ENCODE results near the gene GUCY1B1. TPM values are rescaled to one million over a fixed set of nuclear protein-coding genes. Genes with fewer than 3 reads are reported as not detected.

GUCY1B1 gene
- total RNA-seq, 4 donors from 2014 or later: 4.3 to 8.1 (median 5.5) TPM

- H3K36me3 ChIP-seq: no peaks in the 10 kb centered on the region
- no peak overlapping the region for H3K4me3 ChIP-seq
- no peak overlapping the region for H3K27ac ChIP-seq
- H3K4me1 ChIP-seq: no peaks in the 10 kb centered on the region
- ATAC-seq: no peak
- no peak for DNase-seq
- TF ChIP-seq CTCF (IDR thresholded peaks at IDR 0.05 in 4 of 5, conservative IDR thresholded peaks at IDR 0.05 in 1 of 5): no peak
- no peak for TF ChIP-seq POLR2A (IDR thresholded peaks at IDR 0.05)
- intact Hi-C loops (cut with DNase I; ENCODE audit: low total_unique reads): no loop called here
- H3K9me3 ChIP-seq: no peaks in the 10 kb centered on the region
- in situ Hi-C loops (cut with MboI; ENCODE audit: low sequenced_read_pairs in 4 of 4): no loop called here
- no peaks in the 10 kb centered on the region for H3K27me3 ChIP-seq
These were observed 88.1 kb downstream of the GUCY1B1 start for GRCh38 chr4:155846929-155847328.

- no peak for ATAC-seq
- no peak for DNase-seq
- TF ChIP-seq POLR2A (IDR thresholded peaks at IDR 0.05): no peak
- no peaks in the 10 kb centered on the region for H3K36me3 ChIP-seq
- no peaks in the 10 kb centered on the region for H3K27me3 ChIP-seq
- in situ Hi-C loops (cut with MboI; ENCODE audit: low sequenced_read_pairs in 4 of 4): no loop called here
- no peaks in the 10 kb centered on the region for H3K4me1 ChIP-seq
- H3K9me3 ChIP-seq: no peaks in the 10 kb centered on the region
- intact Hi-C loops (cut with DNase I; ENCODE audit: low total_unique reads): no loop called here
- H3K4me3 ChIP-seq: no peak overlapping the region
- H3K27ac ChIP-seq: no peak overlapping the region
These were observed 90.2 kb downstream of the GUCY1B1 start for GRCh38 chr4:155849042-155849441.

- Histone ChIP-seq H3K36me3 (no peaks in the 10 kb centered on the region), H3K27ac (no peak overlapping the region), H3K4me3 (no peak overlapping the region), H3K4me1 (no peaks in the 10 kb centered on the region), H3K9me3 (no peaks in the 10 kb centered on the region), H3K27me3 (no peaks in the 10 kb centered on the region)
- intact Hi-C loops (cut with DNase I; ENCODE audit: low total_unique reads) (no loop called here), in situ Hi-C loops (cut with MboI; ENCODE audit: low sequenced_read_pairs in 4 of 4) (no loop called here)
- TF ChIP-seq POLR2A (IDR thresholded peaks at IDR 0.05) (no peak), CTCF (IDR thresholded peaks at IDR 0.05 in 4 of 5, conservative IDR thresholded peaks at IDR 0.05 in 1 of 5) (no peak)
- DNase-seq (no peak), ATAC-seq (no peak)
These were observed 94.4 kb downstream of the GUCY1B1 start for GRCh38 chr4:155853189-155853588.

- Histone ChIP-seq H3K4me1 (no peaks in the 10 kb centered on the region), H3K36me3 (no peaks in the 10 kb centered on the region), H3K27me3 (no peaks in the 10 kb centered on the region), H3K9me3 (no peaks in the 10 kb centered on the region), H3K4me3 (no peak overlapping the region), H3K27ac (no peak overlapping the region)
- intact Hi-C loops (cut with DNase I; ENCODE audit: low total_unique reads) (no loop called here), in situ Hi-C loops (cut with MboI; ENCODE audit: low sequenced_read_pairs in 4 of 4) (no loop called here)
- DNase-seq (no peak), ATAC-seq (no peak)
- TF ChIP-seq CTCF (IDR thresholded peaks at IDR 0.05 in 4 of 5, conservative IDR thresholded peaks at IDR 0.05 in 1 of 5): no peak
- TF ChIP-seq POLR2A (IDR thresholded peaks at IDR 0.05): no peak
These were observed 95.9 kb downstream of the GUCY1B1 start for GRCh38 chr4:155854582-155855226.

- Histone ChIP-seq H3K4me3 (no peak overlapping the region), H3K36me3 (no peaks in the 10 kb centered on the region), H3K9me3 (no peaks in the 10 kb centered on the region), H3K27ac (no peak overlapping the region), H3K27me3 (no peaks in the 10 kb centered on the region), H3K4me1 (no peaks in the 10 kb centered on the region)
- TF ChIP-seq CTCF (IDR thresholded peaks at IDR 0.05 in 4 of 5, conservative IDR thresholded peaks at IDR 0.05 in 1 of 5) (no peak), POLR2A (IDR thresholded peaks at IDR 0.05) (no peak)
- no peak for DNase-seq
- no peak for ATAC-seq
- in situ Hi-C loops (cut with MboI; ENCODE audit: low sequenced_read_pairs in 4 of 4) (no loop called here), intact Hi-C loops (cut with DNase I; ENCODE audit: low total_unique reads) (no loop called here)
These were observed 97.1 kb downstream of the GUCY1B1 start for GRCh38 chr4:155855897-155856296.

Other genes starting within 250 kb of the GUCY1B1 start
- 10 to 100 TPM in 2 of 4 donors, 1 to 10 TPM in 2; 5.8 to 15.5 (median 9.6) TPM for gene GUCY1A1, start 92.2 kb upstream of the GUCY1B1 start, total RNA-seq
- gene ASIC5, start 107.3 kb downstream of the GUCY1B1 start, total RNA-seq: not detected
- 1 to 10 TPM in 1 of 4 donors, under 1 TPM in 1, not detected in 2; 0.62 to 2.0 TPM for gene TDO2, start 144.7 kb downstream of the GUCY1B1 start, total RNA-seq
- 1 to 10 TPM; 2.9 to 6.4 (median 3.9) TPM for gene CTSO, start 194.8 kb downstream of the GUCY1B1 start, total RNA-seq

Data from gastrocnemius medialis (tissue), 4 donors.